ENCODE measurements around the gene HMSD.

Gene HMSD

GRCh38 chr18:63949068-63949737, at the start of gene HMSD:
HMSD (plus strand) TSS chr18:63949301; CDS start chr18:63953456, 4,155 bp downstream.
- H2AFZ ChIP-seq (ENCODE audit: low read length): no peak within 1 kb of the TSS
- H3K9ac ChIP-seq (ENCODE audit: low read length): no peak within 1 kb of the TSS

GRCh38 chr18:63903851-63904570, 45.1 kb upstream of the HMSD start:
- Histone ChIP-seq H2AFZ (ENCODE audit: low read length) (no peak overlapping the region), H3K27me3 (ENCODE audit: insufficient read depth, low read length) (no peaks in the 10 kb centered on the region; the same call in 1 of the 2 replicates), H3K9ac (ENCODE audit: low read length) (no peak overlapping the region), H3K4me1 (ENCODE audit: insufficient read depth, low read length, severe bottlenecking) (no peaks in the 10 kb centered on the region), H3K79me2 (ENCODE audit: insufficient read depth, low read length) (no peaks in the 10 kb centered on the region), H3K36me3 (ENCODE audit: insufficient read depth, low read length) (no peaks in the 10 kb centered on the region), H3K9me3 (ENCODE audit: low read length) (no peaks in the 10 kb centered on the region), H4K20me1 (ENCODE audit: insufficient read depth, low read length) (no peaks in the 10 kb centered on the region), H3F3A (ENCODE audit: insufficient read depth, low read length) (no peaks in the 10 kb centered on the region), H3K4me2 (ENCODE audit: low read length) (no peak overlapping the region), H3K9me2 (ENCODE audit: low read depth, low read length) (no peaks in the 10 kb centered on the region), H3K4me3 (ENCODE audit: low read depth, low read length, poor library complexity, severe bottlenecking) (no peak overlapping the region), H3K27ac (ENCODE audit: low read depth, low read length, poor library complexity, severe bottlenecking) (no peak overlapping the region)
- TF ChIP-seq EZH2 (IDR thresholded peaks at IDR 0.05; ENCODE audit: borderline replicate concordance, low read length): no peak
- no peak for TF ChIP-seq CTCF (IDR thresholded peaks at IDR 0.05; ENCODE audit: low read length)

More at GRCh38 chr18:63949068-63949737, at the start of gene HMSD:
- Histone ChIP-seq H3K79me2 (ENCODE audit: insufficient read depth, low read length) (no peaks in the 10 kb centered on the region), H3K9me2 (ENCODE audit: low read depth, low read length) (no peaks in the 10 kb centered on the region), H3K9me3 (ENCODE audit: low read length) (no peaks in the 10 kb centered on the region), H3K4me2 (ENCODE audit: low read length) (no peak within 1 kb of the TSS), H3F3A (ENCODE audit: insufficient read depth, low read length) (no peaks in the 10 kb centered on the region), H4K20me1 (ENCODE audit: insufficient read depth, low read length) (no peaks in the 10 kb centered on the region), H3K27me3 (ENCODE audit: insufficient read depth, low read length) (no peaks in the 10 kb centered on the region), H3K27ac (ENCODE audit: low read depth, low read length, poor library complexity, severe bottlenecking) (no peak within 1 kb of the TSS), H3K4me3 (ENCODE audit: low read depth, low read length, poor library complexity, severe bottlenecking) (no peak within 1 kb of the TSS), H3K4me1 (ENCODE audit: insufficient read depth, low read length, severe bottlenecking) (no peaks in the 10 kb centered on the region), H3K36me3 (ENCODE audit: insufficient read depth, low read length) (no peaks in the 10 kb centered on the region)
- TF ChIP-seq CTCF (IDR thresholded peaks at IDR 0.05; ENCODE audit: low read length) (no peak), EZH2 (IDR thresholded peaks at IDR 0.05; ENCODE audit: borderline replicate concordance, low read length) (no peak)

GRCh38 chr18:63904694-63905093, 44.4 kb upstream of the HMSD start:
- Histone ChIP-seq H4K20me1 (ENCODE audit: insufficient read depth, low read length) (no peaks in the 10 kb centered on the region), H3K9ac (ENCODE audit: low read length) (no peak overlapping the region), H3K4me3 (ENCODE audit: low read depth, low read length, poor library complexity, severe bottlenecking) (no peak overlapping the region), H3K9me3 (ENCODE audit: low read length) (no peaks in the 10 kb centered on the region), H2AFZ (ENCODE audit: low read length) (no peak overlapping the region), H3K9me2 (ENCODE audit: low read depth, low read length) (no peaks in the 10 kb centered on the region), H3K27me3 (ENCODE audit: insufficient read depth, low read length) (no peaks in the 10 kb centered on the region; the same call in 1 of the 2 replicates), H3K36me3 (ENCODE audit: insufficient read depth, low read length) (no peaks in the 10 kb centered on the region), H3K79me2 (ENCODE audit: insufficient read depth, low read length) (no peaks in the 10 kb centered on the region), H3K27ac (ENCODE audit: low read depth, low read length, poor library complexity, severe bottlenecking) (no peak overlapping the region), H3K4me1 (ENCODE audit: insufficient read depth, low read length, severe bottlenecking) (no peaks in the 10 kb centered on the region), H3F3A (ENCODE audit: insufficient read depth, low read length) (no peaks in the 10 kb centered on the region), H3K4me2 (ENCODE audit: low read length) (no peak overlapping the region)
- TF ChIP-seq EZH2 (IDR thresholded peaks at IDR 0.05; ENCODE audit: borderline replicate concordance, low read length): no peak
- TF ChIP-seq CTCF (IDR thresholded peaks at IDR 0.05; ENCODE audit: low read length): no peak
